Spleen (tissue), 11 donors: ENCODE results near the gene TMEM145. TPM values are rescaled to one million over a fixed set of nuclear protein-coding genes. Genes with fewer than 3 reads are reported as not detected.

Experiments
- DNase-seq: peaks from one replicate; pipeline ENCODE4 v3.0.0-alpha.2; 2020
- H3K27ac ChIP-seq, 8 donors: fragments of 200-600 bp; sonication (generic) in 7 of 8; 1 replicate in 4 of 8; 2 replicates in 4 of 8; pipeline versions ENCODE4 v1.5.0 to v1.8.0; 2016 to 2021; ENCODE audit warnings: inconsistent platforms in 4 of 8, mild to moderate bottlenecking in 4 of 8, moderate library complexity in 1 of 8
- H3K27me3 ChIP-seq, 7 donors: fragments of 200-600 bp; sonication (generic) in 6 of 7; replicated peaks in 1 of 7; 1 replicate in 4 of 7; 2 replicates in 3 of 7; pipeline versions ENCODE4 v1.5.0 to v1.8.0; 2016 to 2021; ENCODE audit warnings: inconsistent platforms in 3 of 7, mild to moderate bottlenecking in 1 of 7
- H3K36me3 ChIP-seq, 6 donors: fragments of 200-600 bp; sonication (generic) in 5 of 6; 1 replicate in 4 of 6; 2 replicates in 2 of 6; pipeline versions ENCODE4 v1.5.0 to v1.8.0; 2016 to 2021; ENCODE audit warnings: inconsistent platforms in 2 of 6
- H3K4me1 ChIP-seq, 6 donors: fragments of 200-600 bp; sonication (generic) in 5 of 6; 1 replicate in 3 of 6; 2 replicates in 3 of 6; pipeline versions ENCODE4 v1.5.0 to v1.8.0; 2016 to 2021; ENCODE audit warnings: inconsistent platforms in 3 of 6
- H3K4me3 ChIP-seq, 8 donors: fragments of 200-600 bp; sonication (generic) in 7 of 8; 1 replicate in 4 of 8; 2 replicates in 4 of 8; pipeline versions ENCODE4 v1.5.0 to v1.8.0; 2016 to 2021; ENCODE audit warnings: inconsistent platforms in 4 of 8, mild to moderate bottlenecking in 4 of 8, moderate library complexity in 2 of 8
- H3K9me3 ChIP-seq, 8 donors: fragments of 200-600 bp; sonication (generic) in 7 of 8; 1 replicate in 4 of 8; 2 replicates in 4 of 8; pipeline versions ENCODE4 v1.5.0 to v1.8.0; 2016 to 2021; ENCODE audit warnings: inconsistent platforms in 4 of 8
- CTCF ChIP-seq, 11 experiments: fragments of 200-600 bp in 7 of 11; fragments of 450-650 bp in 4 of 11; sonication (generic) in 4 of 11; IDR thresholded peaks in 8 of 11; conservative IDR thresholded peaks in 3 of 11; 1 replicate in 7 of 11; 2 replicates in 4 of 11; pipeline versions ENCODE4 v1.4.0 to v1.8.0; 2016 to 2021; ENCODE audit warnings: antibody characterized with exemption in 11 of 11, inconsistent platforms in 4 of 11, mild to moderate bottlenecking in 1 of 11
- POLR2A ChIP-seq, 3 donors: fragments of 450-650 bp; IDR thresholded peaks; one replicate each; pipeline ENCODE4 v1.5.1; 2017; ENCODE audit warnings: antibody characterized with exemption in 3 of 3, mild to moderate bottlenecking in 1 of 3
- POLR2AphosphoS5 ChIP-seq, 3 donors: sonication (generic); formaldehyde crosslinking; IDR thresholded peaks; one replicate each; pipeline ENCODE4 v1.5.1; 2017; ENCODE audit warnings: antibody characterized with exemption in 3 of 3
- WGBS, 5 donors: extraction: QIAGEN DNeasy Blood & Tissue Kit in 3 of 5; methylation state at CpG; one replicate each; pipeline versions ENCODE4 v1.1.5 to v1.1.7; 2013 to 2018; 5-methylcytosine and 5-hydroxymethylcytosine counted together
- intact Hi-C: fragments of 100-400 bp; cut with DNase I; formaldehyde crosslinking; loops from one replicate; pipeline ENCODE4 v1.15.0; 2023; ENCODE audit warnings: low total_unique reads
- polyA plus RNA-seq, 3 donors: library from polyadenylated mRNA; stranded (reverse); fragments of 200-250 nt; gene quantifications; one replicate each; pipeline ENCODE4 v1.2.1, GENCODE V29; 2013
- total RNA-seq, 7 donors: library from RNA; depleted of rRNA in 3 of 7; stranded (reverse); fragments of >200 nt in 3 of 7; fragmentation: NEBNext Ultra II Directional in 4 of 7; extraction: Animal tissue kit (Norgen Biotek cat#: 25700) in 4 of 7; gene quantifications; one replicate each; pipeline versions ENCODE4 v1.1.0 to v1.2.1, GENCODE V29; 2016 to 2021
- donor health status: healthy with polysubstance abuse.
- donor health status: DM: no; HTN: no; CAD: no; lungs with moderate emphysema.
- donor health status: DM: no; HTN: no; CAD: no.
- donor health status: Bipolar disorder and iron deficiency.
- donor health status: healthy.
- donor health status: DM: no; HTN: no; CAD: no.
- donor health status: DM: yes; HTN: yes; CAD: no.

The TMEM145 gene
- total and polyA plus RNA-seq, 10 donors: 0.13 to 2.3 (median 0.73) TPM; not detected in 1

- Histone ChIP-seq H3K27ac (no peak overlapping the region), H3K4me1 (no peaks in the 10 kb centered on the region), H3K9me3 (no peaks in the 10 kb centered on the region), H3K27me3 (no peaks in the 10 kb centered on the region), H3K36me3 (peaks cover 0 to 90% (median 36%) of the 10 kb centered on the region in 6 donors), H3K4me3 (no peak overlapping the region)
- intact Hi-C loops: no loop called here
- 94 to 99% (median 97%) methylated on average over 11 to 15 of the region's 15 CpGs for WGBS, 5 donors
- TF ChIP-seq CTCF (IDR thresholded peaks at IDR 0.05 in 8 of 11, conservative IDR thresholded peaks at IDR 0.05 in 3 of 11) (no peak), POLR2AphosphoS5 (IDR thresholded peaks at IDR 0.05) (no peak), POLR2A (IDR thresholded peaks at IDR 0.05) (no peak)
- DNase-seq: no peak
These were observed 43.6 kb downstream of the TMEM145 start for GRCh38 chr19:42356686-42357085.

GRCh38 chr19:42357290-42357689 is 44.2 kb downstream of the TMEM145 start:
- Histone ChIP-seq H3K27ac (no peak overlapping the region), H3K27me3 (no peaks in the 10 kb centered on the region), H3K4me3 (no peak overlapping the region), H3K9me3 (no peaks in the 10 kb centered on the region), H3K4me1 (no peaks in the 10 kb centered on the region), H3K36me3 (peaks cover 0 to 90% (median 34%) of the 10 kb centered on the region in 6 donors)
- no peak for DNase-seq
- TF ChIP-seq CTCF (IDR thresholded peaks at IDR 0.05 in 8 of 11, conservative IDR thresholded peaks at IDR 0.05 in 3 of 11) (no peak), POLR2AphosphoS5 (IDR thresholded peaks at IDR 0.05) (no peak), POLR2A (IDR thresholded peaks at IDR 0.05) (no peak)
- intact Hi-C loops: no loop called here
- WGBS, 5 donors: 78 to 94% (median 92%) methylated on average over 4 to 12 of the region's 12 CpGs

GRCh38 chr19:42360787-42361544 is 47.9 kb downstream of the TMEM145 start:
- Histone ChIP-seq H3K36me3 (peaks cover 0 to 79% (median 22%) of the 10 kb centered on the region in 6 donors), H3K9me3 (peaks cover 0 to 15% (median 2%) of the 10 kb centered on the region in 8 donors), H3K4me1 (peaks cover 0 to 31% (median 18%) of the 10 kb centered on the region in 6 donors), H3K27ac (no peak overlapping the region), H3K4me3 (no peak overlapping the region), H3K27me3 (no peaks in the 10 kb centered on the region)
- no peak for DNase-seq
- WGBS, 5 donors: 86 to 96% (median 92%) methylated on average over 13 to 16 of the region's 16 CpGs
- TF ChIP-seq POLR2AphosphoS5 (IDR thresholded peaks at IDR 0.05) (no peak), POLR2A (IDR thresholded peaks at IDR 0.05) (no peak), CTCF (IDR thresholded peaks at IDR 0.05 in 8 of 11, conservative IDR thresholded peaks at IDR 0.05 in 3 of 11) (no peak)
- intact Hi-C loops: no loop called here

GRCh38 chr19:42361545-42361910 is 48.4 kb downstream of the TMEM145 start:
- Histone ChIP-seq H3K9me3 (peaks cover 0 to 15% (median 2%) of the 10 kb centered on the region in 8 donors), H3K36me3 (peaks cover 0 to 73% (median 19%) of the 10 kb centered on the region in 6 donors), H3K27ac (no peak overlapping the region), H3K27me3 (no peaks in the 10 kb centered on the region), H3K4me3 (no peak overlapping the region), H3K4me1 (peaks cover 0 to 36% (median 18%) of the 10 kb centered on the region in 6 donors)
- no peak for DNase-seq
- 87 to 95% (median 94%) methylated on average over 7 of the region's 7 CpGs for WGBS, 5 donors
- no peak for TF ChIP-seq CTCF (IDR thresholded peaks at IDR 0.05 in 8 of 11, conservative IDR thresholded peaks at IDR 0.05 in 3 of 11)
- intact Hi-C loops: no loop called here
